OCI-LY7 (cell line): Measurements from ENCODE around the gene PRKG1. TPM values are rescaled to one million over a fixed set of nuclear protein-coding genes. Genes with fewer than 3 reads are reported as not detected.
A peak's percentile ranks its signal among the peaks of the same experiment; 100 is the strongest.

Experiments
- BruUV-seq: library from RNA; stranded (reverse); fragments of 400-500 nt; replicated peaks from 2 replicates; lab custom pipeline; 2021; lab: Mats Ljungman, UMichigan
- CTCF ChIA-PET: fragments of 300-600 bp; sonication (Branson Sonifier 250); formaldehyde crosslinking; loops from one replicate; lab custom pipeline; 2022; ENCODE audit warnings: antibody characterized with exemption; ENCODE audit not compliant: unreplicated experiment; lab: Charles Lee
- POLR2A ChIA-PET: fragments of 300-600 bp; sonication (Branson Sonifier 250); formaldehyde crosslinking; loops from one replicate; lab custom pipeline; 2022; ENCODE audit warnings: antibody characterized with exemption; lab: Charles Lee
- DNase-seq: peaks from one replicate; pipeline ENCODE4 v3.0.0-alpha.2; 2015; ENCODE audit warnings: low spot score
- H2AFZ ChIP-seq: fragments of 200-600 bp; sonication (generic), shearing (Covaris generic); 2 replicates; pipeline ENCODE4 v1.6.1; 2014; ENCODE audit warnings: mild to moderate bottlenecking, antibody characterized with exemption, low read length, moderate library complexity
- H3K27ac ChIP-seq: fragments of 200-600 bp; sonication (generic); 2 replicates; pipeline ENCODE4 v1.5.1; 2014; ENCODE audit warnings: mixed run types, low read depth, mild to moderate bottlenecking, moderate library complexity, low read length, inconsistent platforms; ENCODE audit not compliant: poor library complexity, severe bottlenecking
- H3K36me3 ChIP-seq: fragments of 200-600 bp; sonication (generic); 2 replicates; pipeline ENCODE4 v1.6.1; 2014; ENCODE audit warnings: mild to moderate bottlenecking, antibody characterized with exemption, low read length, moderate library complexity, mixed read lengths; ENCODE audit not compliant: insufficient read depth
- H3K4me1 ChIP-seq: fragments of 200-600 bp; sonication (generic); 2 replicates; pipeline ENCODE4 v1.5.1; 2014; ENCODE audit warnings: mild to moderate bottlenecking, low read length; ENCODE audit not compliant: insufficient read depth, poor library complexity, severe bottlenecking
- H3K4me2 ChIP-seq: fragments of 200-600 bp; sonication (generic); 2 replicates; pipeline ENCODE4 v1.6.1; 2014; ENCODE audit warnings: mild to moderate bottlenecking, low read length
- H3K4me3 ChIP-seq: fragments of 200-600 bp; sonication (generic); 2 replicates; pipeline ENCODE4 v1.5.1; 2014; ENCODE audit warnings: mild to moderate bottlenecking, low read depth, low read length; ENCODE audit not compliant: poor library complexity, severe bottlenecking
- H3K79me2 ChIP-seq: fragments of 200-600 bp; sonication (generic); 2 replicates; pipeline ENCODE4 v1.6.1; 2016; ENCODE audit warnings: low read depth, mild to moderate bottlenecking, low read length, moderate library complexity, mixed read lengths; ENCODE audit not compliant: insufficient read depth
- H3K9me2 ChIP-seq: fragments of 200-600 bp; sonication (generic); 2 replicates; pipeline ENCODE4 v1.6.1; 2016; ENCODE audit warnings: mild to moderate bottlenecking, low read length, mixed read lengths; ENCODE audit not compliant: insufficient read depth
- H3K9me3 ChIP-seq: fragments of 200-600 bp; sonication (generic); 2 replicates; pipeline ENCODE4 v1.6.1; 2014; ENCODE audit warnings: mild to moderate bottlenecking, mixed run types, low read length, mixed read lengths
- H4K20me1 ChIP-seq: fragments of 200-600 bp; sonication (generic); 2 replicates; pipeline ENCODE4 v1.6.1; 2014; ENCODE audit warnings: mild to moderate bottlenecking, antibody characterized with exemption, low read length, moderate library complexity, mixed read lengths; ENCODE audit not compliant: insufficient read depth
- EZH2phosphoT487 ChIP-seq: fragments of 200-600 bp; sonication (generic); IDR thresholded peaks from 2 replicates; pipeline ENCODE4 v1.6.1; 2018; ENCODE audit warnings: low read depth, borderline replicate concordance, mild to moderate bottlenecking, mixed run types, antibody characterized with exemption, low read length, moderate library complexity, mixed read lengths
- intact Hi-C: fragments of 100-400 bp; cut with micrococcal nuclease; formaldehyde crosslinking; loops from one replicate; pipeline ENCODE4 v1.10.0; 2022; ENCODE audit not compliant: unreplicated experiment
- total RNA-seq, 2 experiments: library from RNA; depleted of rRNA in 1 of 2; stranded (reverse); fragments of >200 nt in 1 of 2; shearing (Covaris generic) in 1 of 2; gene quantifications; 2 replicates each; pipeline ENCODE4 v1.2.3, GENCODE V29; 2014 to 2022
- TF ChIP-seq, protein P1 (sequence below): fragments of 200-600 bp; sonication (generic); conservative IDR thresholded peaks from 2 replicates; pipeline ENCODE4 v1.5.1; 2014; ENCODE audit warnings: mild to moderate bottlenecking, antibody characterized with exemption, low read length, moderate library complexity, mixed read lengths

The PRKG1 gene
- total RNA-seq, 2 experiments from 2014 or later: not detected

GRCh38 chr10:52063159-52063558, 988.9 kb downstream of the PRKG1 start:
- Histone ChIP-seq H3K79me2 (no peaks in the 10 kb centered on the region), H4K20me1 (no peaks in the 10 kb centered on the region), H2AFZ (no peak overlapping the region), H3K27ac (no peak overlapping the region), H3K4me2 (no peak overlapping the region), H3K4me1 (no peaks in the 10 kb centered on the region), H3K36me3 (no peaks in the 10 kb centered on the region), H3K9me2 (no peaks in the 10 kb centered on the region), H3K4me3 (no peak overlapping the region), H3K9me3 (no peaks in the 10 kb centered on the region)
- CTCF ChIA-PET: no interaction called here
- intact Hi-C loops: no loop called here
- no TSS peak for BruUV-seq
- TF ChIP-seq, protein P1, sequence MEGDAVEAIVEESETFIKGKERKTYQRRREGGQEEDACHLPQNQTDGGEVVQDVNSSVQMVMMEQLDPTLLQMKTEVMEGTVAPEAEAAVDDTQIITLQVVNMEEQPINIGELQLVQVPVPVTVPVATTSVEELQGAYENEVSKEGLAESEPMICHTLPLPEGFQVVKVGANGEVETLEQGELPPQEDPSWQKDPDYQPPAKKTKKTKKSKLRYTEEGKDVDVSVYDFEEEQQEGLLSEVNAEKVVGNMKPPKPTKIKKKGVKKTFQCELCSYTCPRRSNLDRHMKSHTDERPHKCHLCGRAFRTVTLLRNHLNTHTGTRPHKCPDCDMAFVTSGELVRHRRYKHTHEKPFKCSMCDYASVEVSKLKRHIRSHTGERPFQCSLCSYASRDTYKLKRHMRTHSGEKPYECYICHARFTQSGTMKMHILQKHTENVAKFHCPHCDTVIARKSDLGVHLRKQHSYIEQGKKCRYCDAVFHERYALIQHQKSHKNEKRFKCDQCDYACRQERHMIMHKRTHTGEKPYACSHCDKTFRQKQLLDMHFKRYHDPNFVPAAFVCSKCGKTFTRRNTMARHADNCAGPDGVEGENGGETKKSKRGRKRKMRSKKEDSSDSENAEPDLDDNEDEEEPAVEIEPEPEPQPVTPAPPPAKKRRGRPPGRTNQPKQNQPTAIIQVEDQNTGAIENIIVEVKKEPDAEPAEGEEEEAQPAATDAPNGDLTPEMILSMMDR: no peak
- TF ChIP-seq EZH2phosphoT487: no peak
- DNase-seq: no peak
- POLR2A ChIA-PET: no interaction called here

- Histone ChIP-seq H3K4me3 (no peak overlapping the region), H4K20me1 (no peaks in the 10 kb centered on the region), H2AFZ (no peak overlapping the region), H3K27ac (no peak overlapping the region), H3K4me2 (no peak overlapping the region), H3K4me1 (no peaks in the 10 kb centered on the region), H3K9me2 (no peaks in the 10 kb centered on the region), H3K9me3 (no peaks in the 10 kb centered on the region), H3K79me2 (no peaks in the 10 kb centered on the region), H3K36me3 (no peaks in the 10 kb centered on the region)
- ChIA-PET POLR2A (interaction anchor here (0.5 to 0.6 kb wide), 2 partner anchors 514 to 880 kb away, joined by 3 to 4 read pairs; no protein-coding TSS in a partner anchor), CTCF (no interaction called here)
- DNase-seq: no peak
- intact Hi-C loops: no loop called here
- BruUV-seq: no TSS peak
- TF ChIP-seq, protein P1: no peak
- no peak for TF ChIP-seq EZH2phosphoT487
Observed at GRCh38 chr10:52064084-52064845, 990.0 kb downstream of the PRKG1 start.

DNA sequence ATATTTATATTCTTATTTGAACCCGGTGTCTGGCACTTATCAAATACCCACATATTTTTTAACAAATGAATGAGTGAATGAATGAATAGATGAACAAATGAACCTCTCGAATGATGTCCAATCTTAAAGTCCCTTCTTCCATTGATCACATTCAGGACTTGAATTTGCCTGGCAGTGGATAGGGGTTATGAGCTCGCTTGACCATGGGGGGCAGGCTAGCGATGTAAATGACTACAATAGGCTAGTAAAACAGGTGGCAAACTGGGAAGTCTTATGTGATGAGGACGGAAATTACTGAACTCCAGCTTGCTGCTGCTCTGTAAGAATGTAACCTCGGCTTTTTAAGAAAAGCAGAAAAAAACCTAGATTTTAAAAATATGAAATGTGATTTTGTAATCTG, 992.1 kb downstream of the PRKG1 start:
- CTCF ChIA-PET: no interaction called here
- no peak for TF ChIP-seq EZH2phosphoT487
- TF ChIP-seq, protein P1: no peak
- peak; percentile 2 for DNase-seq
- no peak overlapping the region for H3K4me2 ChIP-seq
- no peaks in the 10 kb centered on the region for H3K9me3 ChIP-seq
- H4K20me1 ChIP-seq: no peaks in the 10 kb centered on the region
- no peak overlapping the region for H3K27ac ChIP-seq
- H2AFZ ChIP-seq: no peak overlapping the region
- H3K9me2 ChIP-seq: no peaks in the 10 kb centered on the region
- POLR2A ChIA-PET: no interaction called here
- H3K36me3 ChIP-seq: no peaks in the 10 kb centered on the region
- no peaks in the 10 kb centered on the region for H3K79me2 ChIP-seq
- no peaks in the 10 kb centered on the region for H3K4me1 ChIP-seq
- H3K4me3 ChIP-seq: no peak overlapping the region
- no TSS peak for BruUV-seq
- intact Hi-C loops: no loop called here
